ENCODE measurements around the gene TNIP2.

DNA sequence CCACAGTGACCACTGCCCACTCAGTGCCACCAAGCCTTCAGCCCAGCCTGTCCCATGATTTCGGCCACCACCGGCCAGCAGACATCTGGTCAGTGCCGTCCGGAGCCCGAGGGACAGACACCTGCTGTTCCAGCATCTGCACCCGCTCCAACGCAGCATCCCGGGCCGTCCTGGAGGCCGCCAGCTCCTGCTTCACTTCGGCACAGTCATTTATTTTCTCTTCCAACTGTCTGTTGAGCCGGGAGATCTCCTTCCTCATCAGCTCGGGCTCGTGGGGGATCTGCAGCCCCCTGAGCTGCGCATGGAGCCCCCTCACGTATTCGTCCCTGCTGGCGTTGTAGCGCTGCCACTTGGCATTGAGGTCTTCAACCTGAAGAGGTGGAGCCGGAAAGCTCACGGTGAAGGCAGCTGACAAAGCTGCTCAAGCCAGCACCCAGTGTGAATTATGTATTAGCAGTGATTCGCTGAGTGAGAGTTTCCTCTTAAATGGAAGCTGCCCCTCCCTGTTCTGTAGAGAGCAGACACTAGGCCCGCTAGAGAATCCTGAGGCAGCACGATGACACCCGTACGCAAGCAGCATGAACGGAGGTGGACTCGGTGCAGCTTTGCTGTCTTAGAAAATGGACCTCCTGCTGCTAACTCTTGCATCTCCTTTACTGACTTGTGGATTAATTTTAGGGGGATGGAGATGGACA lies 11.4 kb downstream of the TNIP2 start:
- TF ChIP-seq, protein P1, sequence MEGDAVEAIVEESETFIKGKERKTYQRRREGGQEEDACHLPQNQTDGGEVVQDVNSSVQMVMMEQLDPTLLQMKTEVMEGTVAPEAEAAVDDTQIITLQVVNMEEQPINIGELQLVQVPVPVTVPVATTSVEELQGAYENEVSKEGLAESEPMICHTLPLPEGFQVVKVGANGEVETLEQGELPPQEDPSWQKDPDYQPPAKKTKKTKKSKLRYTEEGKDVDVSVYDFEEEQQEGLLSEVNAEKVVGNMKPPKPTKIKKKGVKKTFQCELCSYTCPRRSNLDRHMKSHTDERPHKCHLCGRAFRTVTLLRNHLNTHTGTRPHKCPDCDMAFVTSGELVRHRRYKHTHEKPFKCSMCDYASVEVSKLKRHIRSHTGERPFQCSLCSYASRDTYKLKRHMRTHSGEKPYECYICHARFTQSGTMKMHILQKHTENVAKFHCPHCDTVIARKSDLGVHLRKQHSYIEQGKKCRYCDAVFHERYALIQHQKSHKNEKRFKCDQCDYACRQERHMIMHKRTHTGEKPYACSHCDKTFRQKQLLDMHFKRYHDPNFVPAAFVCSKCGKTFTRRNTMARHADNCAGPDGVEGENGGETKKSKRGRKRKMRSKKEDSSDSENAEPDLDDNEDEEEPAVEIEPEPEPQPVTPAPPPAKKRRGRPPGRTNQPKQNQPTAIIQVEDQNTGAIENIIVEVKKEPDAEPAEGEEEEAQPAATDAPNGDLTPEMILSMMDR (IDR thresholded peaks at IDR 0.05; ENCODE audit: insufficient read depth, low read depth, low read length): no peak
- no peak for TF ChIP-seq EZH2 (IDR thresholded peaks at IDR 0.05; ENCODE audit: insufficient read depth, low read length)
